Measurements from ENCODE around the gene SALL4. TPM values are rescaled to one million over a fixed set of nuclear protein-coding genes. Genes with fewer than 3 reads are reported as not detected.

SALL4 gene
- total and polyA plus RNA-seq, 2 experiments from 2014 or later = 122 to 227 TPM

DNA sequence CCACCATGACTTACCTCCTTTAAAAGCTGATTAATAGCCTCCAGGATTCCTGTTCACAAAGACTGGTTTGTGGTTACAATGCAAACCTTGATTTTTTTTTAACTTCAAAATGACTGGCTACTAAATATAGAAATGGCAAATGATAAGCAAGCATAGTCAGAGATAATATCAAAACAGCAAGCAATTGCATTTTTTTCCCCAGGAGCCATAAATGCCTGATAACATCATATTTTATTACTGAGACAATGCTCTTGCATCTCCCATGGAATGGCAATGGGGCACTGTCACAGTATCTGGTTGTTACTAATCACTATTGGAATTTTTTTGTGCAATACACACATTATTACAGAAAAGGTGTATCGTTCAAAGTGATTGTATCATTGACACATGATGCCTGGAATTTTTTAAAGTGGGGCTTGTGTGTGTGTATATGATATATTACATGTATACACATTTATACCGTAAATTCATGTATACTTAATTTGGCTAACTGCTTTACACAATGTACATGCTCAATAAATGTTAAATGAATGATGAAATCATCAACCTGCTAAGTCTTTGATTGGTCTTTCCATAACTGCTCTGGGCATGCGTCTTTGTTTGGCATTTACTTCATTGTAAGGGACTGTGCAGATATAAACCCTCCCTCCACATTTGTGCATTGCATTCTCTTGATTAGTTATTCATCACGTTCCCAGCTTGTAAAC lies 980 bp upstream of the SALL4 start:
- no peaks in the 10 kb centered on the region for H3F3A ChIP-seq (replicated peaks; ENCODE audit: low read depth)
- H3K4me2 ChIP-seq = peak overlapping the region; percentile 39
- DNase-seq (ENCODE audit: low spot score) (no peak), ATAC-seq (no peak)
- no peaks in the 10 kb centered on the region for H4K20me1 ChIP-seq (replicated peaks; ENCODE audit: insufficient read depth)
- no peak overlapping the region for H2AFZ ChIP-seq
- Mint-ChIP-seq H3K4me1 (peaks cover 19% of the 10 kb centered on the region), H3K27ac (peak overlapping the region; percentile 98), H3K4me3 (peak overlapping the region; percentile 97), H3K27me3 (ENCODE audit: insufficient read depth, low read depth, poor library complexity) (peaks cover 22% of the 10 kb centered on the region), H3K9me3 (no peaks in the 10 kb centered on the region), H3K36me3 (ENCODE audit: low read depth) (peaks cover 16% of the 10 kb centered on the region)
- H3K27ac ChIP-seq (ENCODE audit: low read depth) = no peak overlapping the region
- peaks cover 35% of the 10 kb centered on the region for H3K79me2 ChIP-seq (replicated peaks; ENCODE audit: insufficient read depth)
- no peak for TF ChIP-seq EZH2phosphoT487 (IDR thresholded peaks at IDR 0.05; ENCODE audit: unreplicated experiment)
- TF ChIP-seq, protein P1, sequence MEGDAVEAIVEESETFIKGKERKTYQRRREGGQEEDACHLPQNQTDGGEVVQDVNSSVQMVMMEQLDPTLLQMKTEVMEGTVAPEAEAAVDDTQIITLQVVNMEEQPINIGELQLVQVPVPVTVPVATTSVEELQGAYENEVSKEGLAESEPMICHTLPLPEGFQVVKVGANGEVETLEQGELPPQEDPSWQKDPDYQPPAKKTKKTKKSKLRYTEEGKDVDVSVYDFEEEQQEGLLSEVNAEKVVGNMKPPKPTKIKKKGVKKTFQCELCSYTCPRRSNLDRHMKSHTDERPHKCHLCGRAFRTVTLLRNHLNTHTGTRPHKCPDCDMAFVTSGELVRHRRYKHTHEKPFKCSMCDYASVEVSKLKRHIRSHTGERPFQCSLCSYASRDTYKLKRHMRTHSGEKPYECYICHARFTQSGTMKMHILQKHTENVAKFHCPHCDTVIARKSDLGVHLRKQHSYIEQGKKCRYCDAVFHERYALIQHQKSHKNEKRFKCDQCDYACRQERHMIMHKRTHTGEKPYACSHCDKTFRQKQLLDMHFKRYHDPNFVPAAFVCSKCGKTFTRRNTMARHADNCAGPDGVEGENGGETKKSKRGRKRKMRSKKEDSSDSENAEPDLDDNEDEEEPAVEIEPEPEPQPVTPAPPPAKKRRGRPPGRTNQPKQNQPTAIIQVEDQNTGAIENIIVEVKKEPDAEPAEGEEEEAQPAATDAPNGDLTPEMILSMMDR (conservative IDR thresholded peaks at IDR 0.05; ENCODE audit: low read depth in 2 of 2) = no peak
- no peak for TF ChIP-seq ETS1 (IDR thresholded peaks at IDR 0.05)
- no peak for TF ChIP-seq ZNF114 (CRISPR knock-in tag; IDR thresholded peaks at IDR 0.05)
- TF ChIP-seq ZNF331 (CRISPR knock-in tag; IDR thresholded peaks at IDR 0.05; ENCODE audit: low read depth) = no peak
- TF ChIP-seq, protein P2, sequence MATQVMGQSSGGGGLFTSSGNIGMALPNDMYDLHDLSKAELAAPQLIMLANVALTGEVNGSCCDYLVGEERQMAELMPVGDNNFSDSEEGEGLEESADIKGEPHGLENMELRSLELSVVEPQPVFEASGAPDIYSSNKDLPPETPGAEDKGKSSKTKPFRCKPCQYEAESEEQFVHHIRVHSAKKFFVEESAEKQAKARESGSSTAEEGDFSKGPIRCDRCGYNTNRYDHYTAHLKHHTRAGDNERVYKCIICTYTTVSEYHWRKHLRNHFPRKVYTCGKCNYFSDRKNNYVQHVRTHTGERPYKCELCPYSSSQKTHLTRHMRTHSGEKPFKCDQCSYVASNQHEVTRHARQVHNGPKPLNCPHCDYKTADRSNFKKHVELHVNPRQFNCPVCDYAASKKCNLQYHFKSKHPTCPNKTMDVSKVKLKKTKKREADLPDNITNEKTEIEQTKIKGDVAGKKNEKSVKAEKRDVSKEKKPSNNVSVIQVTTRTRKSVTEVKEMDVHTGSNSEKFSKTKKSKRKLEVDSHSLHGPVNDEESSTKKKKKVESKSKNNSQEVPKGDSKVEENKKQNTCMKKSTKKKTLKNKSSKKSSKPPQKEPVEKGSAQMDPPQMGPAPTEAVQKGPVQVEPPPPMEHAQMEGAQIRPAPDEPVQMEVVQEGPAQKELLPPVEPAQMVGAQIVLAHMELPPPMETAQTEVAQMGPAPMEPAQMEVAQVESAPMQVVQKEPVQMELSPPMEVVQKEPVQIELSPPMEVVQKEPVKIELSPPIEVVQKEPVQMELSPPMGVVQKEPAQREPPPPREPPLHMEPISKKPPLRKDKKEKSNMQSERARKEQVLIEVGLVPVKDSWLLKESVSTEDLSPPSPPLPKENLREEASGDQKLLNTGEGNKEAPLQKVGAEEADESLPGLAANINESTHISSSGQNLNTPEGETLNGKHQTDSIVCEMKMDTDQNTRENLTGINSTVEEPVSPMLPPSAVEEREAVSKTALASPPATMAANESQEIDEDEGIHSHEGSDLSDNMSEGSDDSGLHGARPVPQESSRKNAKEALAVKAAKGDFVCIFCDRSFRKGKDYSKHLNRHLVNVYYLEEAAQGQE (IDR thresholded peaks at IDR 0.05; ENCODE audit: unreplicated experiment) = no peak
- no peak for TF ChIP-seq EZH2 (IDR thresholded peaks at IDR 0.05; ENCODE audit: low read depth, unreplicated experiment)
- no peak for TF ChIP-seq POLR2AphosphoS5 (IDR thresholded peaks at IDR 0.05; ENCODE audit: low read depth)
- no peak for TF ChIP-seq ZNF462 (CRISPR knock-in tag; IDR thresholded peaks at IDR 0.05)
- TF ChIP-seq CREB1 (CRISPR knock-in tag; IDR thresholded peaks at IDR 0.05; ENCODE audit: low read depth) = no peak
- TF ChIP-seq STAT1 (IDR thresholded peaks at IDR 0.05; ENCODE audit: unreplicated experiment) = no peak
- no peak for TF ChIP-seq JUNB (IDR thresholded peaks at IDR 0.05; ENCODE audit: unreplicated experiment)
- TF ChIP-seq NANOG (IDR thresholded peaks at IDR 0.05; ENCODE audit: borderline replicate concordance) = no peak
- no peaks in the 10 kb centered on the region for H3K36me3 ChIP-seq (ENCODE audit: insufficient read depth)
- no peaks in the 10 kb centered on the region for H3K9me2 ChIP-seq (ENCODE audit: insufficient read depth)
- peaks cover 6% of the 10 kb centered on the region for H3K4me1 ChIP-seq (ENCODE audit: insufficient read depth)
- H3K4me3 ChIP-seq = peak overlapping the region; percentile 76
- no peaks in the 10 kb centered on the region for H3K27me3 ChIP-seq (ENCODE audit: insufficient read depth)

All from GM23338 (cell line).